CD14-positive monocyte (primary cell): ENCODE results near the gene SKIC8. TPM values are rescaled to one million over a fixed set of nuclear protein-coding genes. Genes with fewer than 3 reads are reported as not detected.

ENCODE experiments used
- DNase-seq, 3 donors: peaks; one replicate each; pipeline ENCODE4 v3.0.0-alpha.2; 2011 to 2022
- H2AFZ ChIP-seq: 2 replicates; pipeline ENCODE4 v1.6.0; 2012; ENCODE audit warnings: mild to moderate bottlenecking, low read depth, low read length, inconsistent platforms; ENCODE audit not compliant: insufficient read depth, poor library complexity, severe bottlenecking
- H3K27ac ChIP-seq, 2 donors: 1 replicate in 1 of 2; 2 replicates in 1 of 2; pipeline ENCODE4 v1.5.1; 2012 to 2013; ENCODE audit warnings: low read length in 2 of 2, control low read depth in 1 of 2, inconsistent platforms in 1 of 2, low read depth in 1 of 2, mild to moderate bottlenecking in 1 of 2
- H3K27me3 ChIP-seq, 2 donors: one replicate each; pipeline versions ENCODE4 v1.6.0 to v1.6.1; 2011 to 2013; ENCODE audit warnings: low read length in 2 of 2; ENCODE audit not compliant: control insufficient read depth in 2 of 2, insufficient read depth in 2 of 2
- H3K36me3 ChIP-seq, 2 donors: replicated peaks in 1 of 2; 1 replicate in 1 of 2; 2 replicates in 1 of 2; pipeline versions ENCODE4 v1.5.1 to v1.6.1; 2012 to 2013; ENCODE audit warnings: low read length in 2 of 2, control low read depth in 1 of 2, inconsistent platforms in 1 of 2, mild to moderate bottlenecking in 1 of 2; ENCODE audit not compliant: insufficient read depth in 2 of 2, control insufficient read depth in 1 of 2
- H3K4me1 ChIP-seq, 2 donors: 1 replicate in 1 of 2; 2 replicates in 1 of 2; pipeline versions ENCODE4 v1.5.1 to v1.6.1; 2012 to 2013; ENCODE audit warnings: low read length in 2 of 2, control low read depth in 1 of 2, inconsistent platforms in 1 of 2, mild to moderate bottlenecking in 1 of 2, moderate library complexity in 1 of 2; ENCODE audit not compliant: insufficient read depth in 2 of 2, control insufficient read depth in 1 of 2
- H3K4me2 ChIP-seq: replicated peaks from 2 replicates; pipeline ENCODE3; 2012; ENCODE audit warnings: low read length, moderate library complexity, mild to moderate bottlenecking; ENCODE audit not compliant: poor library complexity, severe bottlenecking; ENCODE audit errors: extremely low read depth
- H3K4me3 ChIP-seq, 3 experiments: fragments of 200-600 bp in 1 of 3; sonication (generic) in 1 of 3; replicated peaks in 1 of 3; 1 replicate in 2 of 3; 2 replicates in 1 of 3; pipeline ENCODE4 v1.5.1; 2011 to 2013; ENCODE audit warnings: low read length in 3 of 3, mild to moderate bottlenecking in 3 of 3, control low read depth in 2 of 3, low read depth in 2 of 3, inconsistent platforms in 1 of 3, moderate library complexity in 1 of 3
- H3K79me2 ChIP-seq: 2 replicates; pipeline ENCODE4 v1.6.0; 2012; ENCODE audit warnings: mild to moderate bottlenecking, control low read depth, inconsistent platforms, low read length, moderate library complexity; ENCODE audit not compliant: insufficient read depth
- H3K9ac ChIP-seq: 2 replicates; pipeline ENCODE4 v1.6.0; 2017; ENCODE audit warnings: low read length, mild to moderate bottlenecking; ENCODE audit not compliant: insufficient read depth, poor library complexity, severe bottlenecking
- H3K9me3 ChIP-seq, 2 donors: replicated peaks in 1 of 2; 1 replicate in 1 of 2; 2 replicates in 1 of 2; pipeline versions ENCODE4 v1.5.1 to v1.6.1; 2012 to 2013; ENCODE audit warnings: low read length in 2 of 2, control low read depth in 1 of 2; ENCODE audit not compliant: control insufficient read depth in 1 of 2, insufficient read depth in 1 of 2
- H4K20me1 ChIP-seq: 2 replicates; pipeline ENCODE4 v1.6.0; 2012; ENCODE audit warnings: mild to moderate bottlenecking, low read length, control low read depth, moderate library complexity; ENCODE audit not compliant: insufficient read depth
- H3K27ac Mint-ChIP-seq, 7 donors: one replicate each; pipeline ENCODE4 v1.8.0; 2020; ENCODE audit warnings: mild to moderate bottlenecking in 7 of 7, mixed read lengths in 7 of 7, moderate library complexity in 6 of 7, inconsistent platforms in 2 of 7
- H3K27me3 Mint-ChIP-seq, 3 donors: one replicate each; pipeline ENCODE4 v1.8.0; 2021 to 2022; ENCODE audit warnings: low read depth in 3 of 3, mild to moderate bottlenecking in 3 of 3, mixed read lengths in 3 of 3, moderate library complexity in 3 of 3, inconsistent platforms in 1 of 3
- H3K36me3 Mint-ChIP-seq, 2 donors: one replicate each; pipeline ENCODE4 v1.8.0; 2020; ENCODE audit warnings: mixed read lengths in 2 of 2, inconsistent platforms in 1 of 2, mild to moderate bottlenecking in 1 of 2
- H3K4me1 Mint-ChIP-seq: one replicate; pipeline ENCODE4 v1.8.0; 2020; ENCODE audit warnings: mild to moderate bottlenecking, mixed read lengths
- H3K4me3 Mint-ChIP-seq, 2 donors: one replicate each; pipeline ENCODE4 v1.8.0; 2020; ENCODE audit warnings: mild to moderate bottlenecking in 2 of 2, mixed read lengths in 2 of 2, moderate library complexity in 1 of 2
- H3K9me3 Mint-ChIP-seq, 7 donors: one replicate each; pipeline ENCODE4 v1.8.0; 2020 to 2022; ENCODE audit warnings: mixed read lengths in 7 of 7, mild to moderate bottlenecking in 6 of 7, moderate library complexity in 6 of 7, inconsistent platforms in 2 of 7
- WGBS: methylation state at CpG from one replicate; pipeline ENCODE4 v1.1.5; 2013; ENCODE audit warnings: missing lambda C conversion rate; ENCODE audit not compliant: insufficient coverage; 5-methylcytosine and 5-hydroxymethylcytosine counted together
- intact Hi-C, 2 donors: fragments of 100-400 bp; cut with micrococcal nuclease; formaldehyde crosslinking; loops; one replicate each; pipeline versions ENCODE4 v1.15.0 to v1.15.1; 2023
- polyA plus RNA-seq, 3 donors: library from polyadenylated mRNA; depleted of rRNA in 1 of 3; unstranded in 2 of 3; stranded (reverse) in 1 of 3; fragments of 300-500 nt in 2 of 3; fragments of >200 nt in 1 of 3; fragmentation: Illumina TruSeq in 2 of 3; gene quantifications; 1 replicate in 2 of 3; 2 replicates in 1 of 3; pipeline ENCODE4 v1.2.3, GENCODE V29; 2012 to 2021
- TF ChIP-seq, protein P1 (sequence below): fragments of 200-600 bp; IDR thresholded peaks from one replicate; pipeline ENCODE4 v1.8.0; 2022; ENCODE audit warnings: antibody characterized with exemption, mild to moderate bottlenecking

SKIC8 gene
- polyA plus RNA-seq, 3 donors: 59.8 to 123 (median 88.0) TPM

DNA sequence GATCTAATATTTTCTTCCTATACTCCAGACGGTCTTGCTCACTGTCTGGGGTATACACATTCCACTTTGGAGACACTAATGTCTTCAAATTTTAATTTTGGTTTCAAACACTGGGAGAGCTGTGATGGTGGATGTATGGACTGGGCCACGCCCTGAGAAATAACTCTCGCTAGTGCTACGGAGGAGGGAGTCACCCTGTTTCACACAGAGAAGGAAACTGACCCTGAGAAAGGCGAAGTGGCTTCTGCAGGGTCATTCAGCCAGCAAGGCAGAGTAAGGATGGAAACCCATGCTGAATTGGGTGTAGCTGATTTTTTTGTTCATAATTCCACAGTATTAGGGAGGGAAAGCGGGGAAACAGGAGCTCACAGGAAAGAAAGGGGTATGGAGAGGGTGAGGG is 8.6 kb upstream of the SKIC8 start:
- H3K79me2 ChIP-seq: no peaks in the 10 kb centered on the region
- no peaks in the 10 kb centered on the region for H3K27me3 ChIP-seq
- peak overlapping the region in 1 of 3 experiments; percentile 25 for H3K4me3 ChIP-seq
- peaks cover 28% of the 10 kb centered on the region for H3K4me1 Mint-ChIP-seq
- H4K20me1 ChIP-seq: no peaks in the 10 kb centered on the region
- peak overlapping the region; percentile 62 to 78 for H3K4me3 Mint-ChIP-seq
- H3K27me3 Mint-ChIP-seq: peaks cover 0 to 4% (median 0%) of the 10 kb centered on the region in 3 donors
- H3K27ac Mint-ChIP-seq: peak overlapping the region in 6 of 7 donors; percentile 78 to 94 (median 88)
- H3K9ac ChIP-seq: peak overlapping the region; percentile 23
- peaks cover 0 to 6% of the 10 kb centered on the region in 2 donors for H3K9me3 ChIP-seq
- peaks cover 0 to 7% (median 0%) of the 10 kb centered on the region in 7 donors for H3K9me3 Mint-ChIP-seq
- no peaks in the 10 kb centered on the region for H3K36me3 Mint-ChIP-seq
- peak overlapping the region; percentile 69 for H3K4me2 ChIP-seq
- intact Hi-C loops: loop anchor here (2.0 to 10.0 kb wide), 3 partner anchors 115 to 567 kb away; partner anchors contain the start of gene MORF4L1 (in 1 of the 2)
- peak overlapping the region; percentile 75 to 79 for H3K27ac ChIP-seq
- TF ChIP-seq, protein P1, sequence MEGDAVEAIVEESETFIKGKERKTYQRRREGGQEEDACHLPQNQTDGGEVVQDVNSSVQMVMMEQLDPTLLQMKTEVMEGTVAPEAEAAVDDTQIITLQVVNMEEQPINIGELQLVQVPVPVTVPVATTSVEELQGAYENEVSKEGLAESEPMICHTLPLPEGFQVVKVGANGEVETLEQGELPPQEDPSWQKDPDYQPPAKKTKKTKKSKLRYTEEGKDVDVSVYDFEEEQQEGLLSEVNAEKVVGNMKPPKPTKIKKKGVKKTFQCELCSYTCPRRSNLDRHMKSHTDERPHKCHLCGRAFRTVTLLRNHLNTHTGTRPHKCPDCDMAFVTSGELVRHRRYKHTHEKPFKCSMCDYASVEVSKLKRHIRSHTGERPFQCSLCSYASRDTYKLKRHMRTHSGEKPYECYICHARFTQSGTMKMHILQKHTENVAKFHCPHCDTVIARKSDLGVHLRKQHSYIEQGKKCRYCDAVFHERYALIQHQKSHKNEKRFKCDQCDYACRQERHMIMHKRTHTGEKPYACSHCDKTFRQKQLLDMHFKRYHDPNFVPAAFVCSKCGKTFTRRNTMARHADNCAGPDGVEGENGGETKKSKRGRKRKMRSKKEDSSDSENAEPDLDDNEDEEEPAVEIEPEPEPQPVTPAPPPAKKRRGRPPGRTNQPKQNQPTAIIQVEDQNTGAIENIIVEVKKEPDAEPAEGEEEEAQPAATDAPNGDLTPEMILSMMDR: no peak
- peak in 2 of 3 donors; percentile 67 to 73 for DNase-seq
- H3K36me3 ChIP-seq: no peaks in the 10 kb centered on the region
- peak overlapping the region; percentile 62 for H2AFZ ChIP-seq
- 11% methylated on average over 4 of the region's 6 CpGs for WGBS
- H3K4me1 ChIP-seq: peaks cover 32 to 40% of the 10 kb centered on the region in 2 donors

DNA sequence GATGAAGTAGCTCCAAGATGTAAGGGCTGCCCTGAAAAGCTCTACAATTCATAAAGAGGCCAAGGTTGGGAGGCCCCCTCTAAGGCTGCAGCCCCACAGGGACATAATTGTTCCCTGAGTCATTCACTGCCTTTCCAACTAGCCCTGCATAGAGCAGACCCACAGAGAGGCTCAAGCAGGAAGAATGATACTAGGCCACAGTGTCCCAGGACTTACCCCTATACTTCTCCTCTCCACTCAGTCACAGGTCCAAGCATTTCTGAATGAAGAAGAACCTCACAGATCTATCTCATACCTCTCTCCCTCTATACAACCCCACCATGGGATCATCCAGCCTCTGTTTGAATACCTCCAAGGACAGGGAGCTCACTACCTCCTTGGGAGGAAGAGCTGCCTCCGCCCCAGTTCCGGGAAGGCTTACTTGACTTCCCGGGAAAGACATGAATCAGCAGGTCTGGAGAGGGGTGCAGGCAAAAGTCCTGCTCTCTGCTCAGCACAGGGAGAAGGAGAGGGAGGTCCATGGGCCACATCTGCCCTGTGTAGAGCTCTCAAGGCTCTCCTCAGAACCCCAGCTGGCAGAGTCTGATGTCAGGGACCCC is 6.9 kb upstream of the SKIC8 start:
- Histone ChIP-seq H3K27ac (peak overlapping the region in 1 of 2 donors; percentile 45), H3K9me3 (peaks cover 0 to 6% of the 10 kb centered on the region in 2 donors), H3K36me3 (no peaks in the 10 kb centered on the region), H3K9ac (no peak overlapping the region), H3K4me3 (no peak overlapping the region), H3K27me3 (no peaks in the 10 kb centered on the region), H2AFZ (peak overlapping the region; percentile 29), H3K4me1 (peaks cover 47 to 57% of the 10 kb centered on the region in 2 donors), H3K79me2 (no peaks in the 10 kb centered on the region), H4K20me1 (no peaks in the 10 kb centered on the region), H3K4me2 (no peak overlapping the region)
- peaks cover 0 to 2% (median 0%) of the 10 kb centered on the region in 3 donors for H3K27me3 Mint-ChIP-seq
- no peak for DNase-seq
- no peak overlapping the region for H3K4me3 Mint-ChIP-seq
- H3K9me3 Mint-ChIP-seq: peaks cover 0 to 7% (median 0%) of the 10 kb centered on the region in 7 donors
- intact Hi-C loops: loop anchor here in 1 of 2 donors (10.0 kb wide), 1 partner anchor 569 kb away; the partner anchor contains the start of gene MORF4L1
- TF ChIP-seq, protein P1: no peak
- H3K27ac Mint-ChIP-seq: peak overlapping the region in 3 of 7 donors; percentile 46 to 67 (median 66)
- 96% methylated on average over 3 of the region's 3 CpGs for WGBS
- no peaks in the 10 kb centered on the region for H3K36me3 Mint-ChIP-seq
- H3K4me1 Mint-ChIP-seq: peaks cover 42% of the 10 kb centered on the region
